HG03378 (cell line): ENCODE data around the gene ATP8A2.
A peak's percentile ranks its signal among the peaks of the same experiment; 100 is the strongest.

Source experiments
- ATAC-seq: cut with Tn5 transposase; IDR thresholded peaks from one replicate; pipeline ENCODE4 v1.9.1; 2021; ENCODE audit warnings: mild to moderate bottlenecking, moderate library complexity; ENCODE audit not compliant: unreplicated experiment

The ATP8A2 gene

DNA sequence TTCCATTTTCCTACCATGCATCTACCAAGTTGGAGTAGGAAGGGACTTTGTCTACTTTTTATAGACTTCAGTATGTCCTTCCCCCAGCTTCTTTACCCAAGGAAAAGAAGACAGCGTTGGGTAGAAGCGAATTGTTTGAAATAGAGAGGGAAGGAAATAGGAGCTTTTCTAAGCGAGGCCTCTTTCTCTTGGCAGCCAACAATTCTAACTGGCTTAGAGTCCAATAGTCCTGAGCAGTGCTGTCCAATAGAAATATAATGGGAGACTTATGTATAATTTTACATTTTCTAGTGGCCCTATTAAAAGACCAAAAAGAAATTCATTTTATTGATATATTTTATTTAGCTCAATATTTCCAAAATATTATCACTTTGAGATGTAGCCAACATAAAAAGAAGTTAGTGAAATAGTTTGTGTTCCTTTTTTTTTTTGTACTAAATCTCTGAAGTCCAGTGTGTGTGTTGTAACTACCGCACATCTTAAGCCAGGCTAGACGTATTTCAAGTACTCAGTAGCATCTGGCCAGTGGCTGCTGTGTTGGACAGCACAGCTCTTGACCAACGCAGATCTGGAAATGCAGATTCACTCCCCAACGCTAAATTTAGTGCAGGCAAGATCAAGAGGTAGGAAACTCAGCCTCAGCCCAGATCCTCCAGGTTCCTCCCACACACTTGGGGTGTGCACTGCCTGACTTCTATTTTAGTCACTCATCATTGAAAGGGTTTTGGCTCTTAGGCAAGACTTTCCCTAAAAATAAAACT, 500.9 kb downstream of the ATP8A2 start:
- no peak for ATAC-seq

DNA sequence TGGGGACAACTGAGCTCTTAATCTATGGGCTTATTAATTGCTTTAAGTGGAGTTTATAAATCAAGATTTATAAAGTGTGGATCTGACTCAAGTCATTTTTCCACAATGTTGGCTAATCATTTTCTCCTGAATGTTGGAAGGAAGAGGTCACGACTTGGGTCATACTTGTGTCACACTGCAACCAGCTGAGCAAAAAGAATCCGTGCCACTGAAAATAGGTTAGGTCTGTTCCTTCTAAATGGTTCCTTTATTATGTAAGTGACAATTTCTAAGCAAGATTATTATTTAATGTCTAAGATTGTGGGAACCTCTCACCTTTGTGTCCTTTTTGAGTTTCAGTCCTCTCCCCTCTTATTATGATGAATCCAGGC, 501.5 kb downstream of the ATP8A2 start:
- ATAC-seq = no peak

DNA sequence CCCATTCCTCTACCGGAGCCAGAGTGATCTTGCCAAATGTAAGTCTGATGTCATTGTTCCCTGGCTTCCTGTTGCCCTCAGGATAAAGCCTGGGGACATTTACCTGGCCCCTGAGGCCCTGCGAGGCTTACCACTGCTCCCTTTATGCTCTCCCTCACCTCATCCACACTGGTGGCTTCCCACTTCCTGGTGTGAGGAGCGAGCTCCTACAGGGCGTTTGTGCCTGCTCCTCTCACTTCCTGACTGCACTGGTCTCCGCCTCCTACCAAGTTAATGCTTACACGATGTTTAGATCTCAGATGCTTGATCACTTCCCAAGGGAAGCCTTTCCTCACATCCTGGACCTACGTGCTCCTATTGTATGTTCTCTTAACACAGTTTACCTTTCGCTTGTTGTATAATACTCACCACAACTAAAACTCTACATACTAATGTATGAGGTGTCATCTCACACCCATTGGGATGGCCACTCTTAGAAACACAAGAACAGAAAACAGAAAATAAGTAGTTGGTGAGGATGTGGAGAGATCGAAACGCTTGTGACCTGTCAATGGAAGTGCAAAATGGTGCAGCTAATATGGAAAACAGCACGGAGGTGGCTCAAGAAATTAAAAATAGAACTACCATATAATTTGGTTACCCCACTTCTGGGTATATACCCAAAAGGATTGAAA, 502.4 kb downstream of the ATP8A2 start:
- ATAC-seq = no peak

DNA sequence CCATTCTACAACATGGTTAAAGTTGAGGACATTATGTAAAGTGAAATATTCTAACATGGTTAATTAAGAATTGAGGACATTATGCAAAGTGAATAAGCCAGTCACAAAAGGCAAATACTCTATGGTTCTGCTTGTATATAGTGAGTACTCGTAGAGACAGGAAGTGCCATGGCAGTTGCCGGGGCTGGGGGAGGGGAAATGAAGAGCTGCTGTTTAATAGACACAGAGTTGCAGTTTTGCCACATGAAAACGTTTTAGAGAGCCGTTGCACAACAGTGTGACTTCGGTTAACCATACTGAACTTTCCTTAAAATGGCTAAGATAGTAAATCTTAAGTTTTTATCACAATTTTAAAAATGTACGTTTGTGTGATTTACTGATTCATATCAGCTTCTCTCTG, 503.1 kb downstream of the ATP8A2 start:
- no peak for ATAC-seq

DNA sequence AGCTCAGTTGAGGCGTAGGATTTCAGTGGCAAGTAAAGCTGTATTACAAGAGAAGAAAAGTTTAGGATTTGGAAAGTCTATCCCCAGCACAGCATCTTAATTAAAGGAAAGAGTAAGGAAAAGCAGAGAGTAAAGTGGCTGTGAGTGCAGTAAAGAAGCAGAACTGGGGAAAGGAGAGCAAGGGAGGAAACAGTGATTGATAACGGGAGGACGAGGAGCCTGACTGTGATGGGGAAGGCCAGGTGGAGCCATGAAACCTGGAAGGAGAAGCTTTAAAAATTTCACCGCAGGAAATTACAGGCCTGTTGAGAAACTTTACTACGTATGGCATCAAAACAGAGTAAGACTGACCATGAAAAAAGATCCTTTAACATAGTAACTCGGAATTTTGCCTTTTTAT, 504.5 kb downstream of the ATP8A2 start:
- no peak for ATAC-seq

DNA sequence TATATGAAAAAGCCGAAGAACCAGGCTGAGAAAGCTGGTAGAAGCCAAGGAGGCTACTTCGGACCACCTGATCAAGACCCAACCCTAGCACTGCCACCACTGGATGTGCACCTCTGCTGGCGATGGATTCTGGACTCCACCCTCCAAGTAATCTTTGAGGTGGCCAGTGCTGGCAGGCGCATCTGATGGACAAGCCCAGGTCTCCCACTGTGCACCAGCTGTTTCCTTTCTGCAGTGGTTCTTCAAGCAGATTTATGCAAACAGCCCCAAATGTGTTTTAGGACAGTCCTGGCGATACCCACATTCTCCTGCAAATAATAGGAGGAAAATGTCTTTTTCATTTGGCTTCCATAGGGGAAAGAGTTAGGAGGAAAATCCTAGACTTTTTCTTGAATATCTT, 507.7 kb downstream of the ATP8A2 start:
- ATAC-seq = no peak

DNA sequence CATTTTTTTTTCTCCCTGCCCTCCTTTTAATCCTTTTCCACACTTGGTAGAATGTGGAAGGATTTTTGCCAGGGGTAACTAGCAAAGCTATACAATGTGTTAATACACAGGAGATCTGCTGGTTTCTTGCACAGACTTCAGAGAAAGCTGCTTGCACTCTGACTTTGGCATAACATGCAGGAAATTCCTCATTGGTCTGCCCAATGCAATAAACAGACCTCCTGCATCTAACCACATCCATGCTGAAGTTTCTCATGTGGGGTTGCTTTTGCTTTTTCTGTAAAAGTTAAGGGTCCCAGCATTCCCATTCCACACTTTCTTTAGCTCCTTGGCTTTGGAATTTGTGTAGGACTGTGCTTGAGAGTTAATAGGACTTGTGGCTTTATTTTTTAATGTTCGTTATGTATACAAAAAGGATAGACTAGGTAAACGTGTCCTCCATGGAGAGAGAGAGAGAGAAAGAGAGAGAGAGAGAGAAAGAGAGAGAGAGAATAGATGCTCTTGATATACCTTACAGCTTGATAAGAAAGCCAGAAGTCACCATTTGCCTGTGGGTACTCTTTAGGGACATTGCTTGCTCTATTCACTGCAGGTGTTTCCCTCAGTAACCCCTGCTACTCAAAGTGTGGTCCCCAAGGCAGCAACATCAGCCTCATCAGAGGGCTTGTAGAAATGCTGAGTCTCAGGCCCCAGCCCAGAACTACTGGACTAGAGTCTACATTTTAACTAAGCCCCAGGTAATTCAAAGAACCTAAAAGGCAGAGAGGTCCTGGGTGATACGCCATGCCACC, 509.6 kb downstream of the ATP8A2 start:
- no peak for ATAC-seq

DNA sequence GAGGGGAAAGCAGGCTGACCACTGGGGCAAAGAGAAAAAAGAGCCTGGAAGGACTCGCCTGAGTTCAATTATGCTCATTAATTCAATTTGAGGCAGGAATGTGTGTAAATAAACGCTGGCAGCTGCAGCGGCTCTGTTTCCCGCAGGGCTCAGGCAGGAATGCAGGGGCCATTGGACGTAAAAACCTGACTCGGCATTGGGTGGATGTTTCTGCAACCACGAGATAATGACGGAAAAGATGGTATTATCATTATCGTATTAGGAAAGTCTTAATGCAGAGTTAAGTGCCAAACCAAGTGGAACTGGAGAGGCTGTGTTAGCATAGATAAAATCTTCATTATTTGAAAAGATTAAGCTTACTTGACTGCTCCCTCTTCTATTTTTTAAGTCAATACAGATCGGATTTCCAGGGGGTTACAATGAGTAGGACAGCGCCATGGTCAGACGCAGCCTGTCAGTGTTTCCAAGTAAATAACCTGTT, 510.2 kb downstream of the ATP8A2 start:
- no peak for ATAC-seq

DNA sequence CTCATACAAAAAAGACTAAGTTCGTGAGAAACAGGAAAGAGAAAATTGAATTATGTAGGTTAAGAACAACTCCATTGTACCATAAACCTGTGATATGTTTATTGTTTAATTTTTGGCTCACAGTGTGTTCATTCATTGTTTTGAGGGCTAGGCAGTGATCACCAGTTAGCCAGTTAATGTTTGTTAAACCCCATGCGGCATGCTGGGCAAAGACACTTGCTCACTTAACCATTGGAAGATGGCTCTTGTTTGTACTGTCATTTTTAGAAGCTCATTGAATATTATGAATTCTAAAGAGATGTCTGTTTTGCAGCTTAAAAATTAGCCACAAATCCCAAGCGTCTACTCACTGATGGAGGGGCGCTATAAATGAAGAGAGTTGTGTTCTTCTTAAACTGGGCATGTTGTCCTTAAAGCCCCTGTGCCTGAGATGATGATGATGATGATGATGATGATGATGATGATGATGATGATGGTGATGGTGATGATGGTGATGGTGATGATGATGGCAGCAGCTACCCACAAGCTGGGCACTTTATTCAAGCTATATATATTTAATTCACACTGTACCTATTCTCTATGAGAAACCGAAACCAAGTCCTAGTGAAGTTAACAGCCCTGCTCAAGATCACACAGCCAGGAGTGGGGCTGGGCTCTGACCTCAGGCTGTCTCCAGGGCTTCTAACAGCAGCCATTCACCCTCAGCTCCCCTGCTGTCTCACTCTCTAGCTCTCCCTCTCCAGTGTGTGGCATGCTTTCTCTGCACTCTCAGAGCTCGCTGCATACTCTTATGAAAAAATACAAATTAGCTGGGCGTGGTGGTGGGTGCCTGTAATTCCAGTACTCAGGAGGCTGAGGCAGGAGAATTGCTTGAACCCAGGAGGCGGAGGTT, 510.9 kb downstream of the ATP8A2 start:
- no peak for ATAC-seq

DNA sequence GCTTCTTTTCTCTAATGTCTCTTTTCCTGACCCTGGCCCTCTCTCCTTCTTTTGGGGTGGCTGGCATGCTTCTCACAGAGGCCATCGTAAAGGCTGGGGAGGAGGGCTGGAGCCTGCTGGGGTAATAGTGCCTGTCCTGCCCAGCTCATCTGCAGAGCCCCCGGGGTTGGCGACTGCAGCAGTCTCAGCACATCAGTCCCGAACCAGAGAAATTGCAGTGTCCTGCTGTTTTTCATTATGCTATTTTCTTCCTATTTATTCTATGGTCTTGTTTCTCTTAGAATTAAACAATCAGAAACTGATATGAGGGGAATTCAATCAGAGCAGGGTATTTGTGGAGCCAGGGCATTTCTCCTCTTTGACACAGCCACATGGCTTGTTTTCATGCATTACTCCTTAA, 513.6 kb downstream of the ATP8A2 start:
- no peak for ATAC-seq

DNA sequence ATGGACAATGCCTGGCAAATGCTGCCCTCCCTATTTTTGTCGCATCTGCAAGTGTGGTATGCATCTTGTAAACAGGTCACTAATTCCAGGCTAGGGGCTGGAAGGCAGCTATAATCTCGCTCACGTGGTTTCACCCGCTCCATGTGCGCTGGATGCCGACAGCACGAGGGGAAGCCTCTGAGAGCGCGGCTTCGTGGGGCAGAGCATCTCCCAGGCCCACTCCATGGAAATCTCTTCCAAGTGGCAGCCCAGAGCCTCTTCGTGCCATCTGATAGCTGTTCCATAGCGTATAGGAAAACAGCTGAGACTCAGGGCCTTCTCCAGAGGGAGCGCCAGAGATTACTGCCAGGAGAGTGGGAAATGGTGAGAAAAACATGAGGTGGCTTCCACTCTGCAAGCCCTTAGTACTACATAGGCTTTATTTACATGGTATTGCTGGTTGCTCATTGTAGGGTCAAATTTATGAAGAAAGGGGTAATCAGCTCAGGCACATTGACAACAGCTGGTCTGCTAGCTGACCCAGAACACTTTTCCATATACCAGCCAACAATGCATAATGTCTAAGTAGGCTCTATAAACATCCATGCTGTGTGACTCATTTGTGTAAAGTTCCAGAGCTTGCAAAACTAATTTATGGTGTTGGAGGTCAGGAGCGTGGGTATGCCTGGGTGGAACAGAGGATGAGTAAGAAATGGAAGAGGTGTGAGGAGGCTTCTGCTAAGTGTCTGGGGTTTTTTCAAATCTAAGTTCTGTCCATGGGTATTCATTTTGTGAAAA, 514.9 kb downstream of the ATP8A2 start:
- no peak for ATAC-seq

DNA sequence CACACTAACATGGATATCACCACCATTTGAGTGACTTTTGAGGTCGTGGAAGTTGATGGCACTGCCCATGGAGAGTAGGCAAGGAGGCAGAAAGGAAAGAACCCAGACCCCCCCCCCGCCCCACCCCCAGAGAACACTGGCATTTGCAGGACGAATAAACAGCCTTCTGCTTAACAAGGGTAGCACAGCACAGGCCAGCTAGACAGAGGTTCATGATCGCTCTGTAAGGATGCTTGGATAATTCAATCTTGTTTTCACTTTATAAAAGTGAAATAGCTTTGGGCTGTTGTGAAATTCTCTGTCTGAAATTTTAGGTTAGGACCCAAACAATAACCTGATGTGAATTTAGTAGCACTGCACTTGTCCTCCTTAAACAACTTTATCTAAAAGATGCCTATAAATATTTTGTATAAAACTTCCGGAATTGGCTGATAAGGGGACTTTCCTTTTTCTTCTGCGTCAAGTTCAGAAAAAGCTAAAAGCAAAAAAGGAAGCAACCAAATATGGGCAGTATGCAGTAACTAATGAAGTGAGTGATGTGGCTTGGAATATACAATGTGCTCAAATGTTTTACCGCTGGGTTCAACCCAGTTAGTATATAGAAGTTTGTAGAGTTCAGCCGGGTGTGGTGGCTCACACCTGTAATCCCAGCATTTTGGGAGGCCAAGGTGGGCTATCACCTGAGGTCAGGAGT, 516.3 kb downstream of the ATP8A2 start:
- ATAC-seq = no peak

DNA sequence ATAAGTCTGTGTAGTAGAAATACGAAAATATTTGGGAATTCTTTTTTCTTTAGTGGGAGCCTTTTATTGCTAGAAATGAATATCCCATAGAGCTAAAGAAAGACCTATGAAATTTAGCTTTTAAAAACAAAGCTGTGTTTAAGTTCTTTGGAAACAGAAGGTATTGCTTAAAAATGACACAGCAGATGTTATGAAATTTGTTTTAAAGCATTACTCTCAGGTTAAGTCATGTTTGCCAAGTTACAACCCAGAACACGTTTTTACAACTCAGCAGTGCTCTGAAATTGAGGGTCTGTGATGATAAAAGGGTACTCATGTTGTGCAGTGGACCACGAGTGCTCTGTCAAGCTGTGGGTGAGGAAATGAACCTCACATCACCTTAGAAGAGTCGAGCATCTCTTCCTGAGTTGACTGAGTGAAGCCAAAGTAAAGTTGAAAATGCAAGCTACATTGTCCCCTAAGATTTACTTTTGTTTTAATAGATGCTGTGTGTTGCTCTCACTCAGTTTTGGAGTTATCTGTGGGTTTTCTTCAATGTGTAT, 519.0 kb downstream of the ATP8A2 start:
- no peak for ATAC-seq

DNA sequence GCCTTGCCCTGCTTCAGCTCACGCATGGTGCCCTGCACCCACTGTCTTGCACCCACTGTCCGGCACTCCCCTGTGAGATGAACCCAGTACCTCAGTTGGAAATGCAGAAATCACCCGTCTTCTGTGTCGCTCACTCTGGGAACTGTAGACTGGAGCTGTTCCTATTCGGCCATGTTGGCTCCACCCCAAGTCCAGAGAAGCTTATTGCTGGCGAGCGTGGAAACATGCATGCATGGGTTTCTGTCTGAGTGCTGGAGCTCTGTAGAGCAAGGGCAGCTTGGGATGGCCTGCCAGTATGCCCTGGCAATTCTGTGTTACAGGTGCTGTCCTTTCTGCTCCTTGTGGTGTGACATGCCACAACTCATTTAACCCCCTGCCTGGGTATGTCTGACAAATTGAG, 527.2 kb downstream of the ATP8A2 start:
- ATAC-seq = no peak

DNA sequence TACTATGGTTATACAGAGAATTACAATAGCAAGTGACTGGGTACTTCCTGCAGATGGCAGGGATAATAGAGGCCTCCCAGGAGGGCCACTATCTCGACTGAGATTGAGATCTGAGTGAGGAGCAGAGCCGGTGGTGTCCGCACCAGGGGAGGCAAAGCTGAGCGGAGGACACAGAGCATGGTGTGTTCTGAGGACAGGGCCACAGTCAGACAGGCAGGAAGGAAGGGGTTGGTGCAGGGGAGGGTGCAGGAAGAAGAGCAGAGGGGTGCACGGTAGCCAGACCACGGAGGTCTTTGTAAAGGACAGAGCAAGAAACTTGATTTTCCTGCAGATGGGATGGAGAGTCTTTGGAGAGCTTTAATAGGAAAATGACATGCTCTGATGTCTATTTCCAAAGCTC, 527.7 kb downstream of the ATP8A2 start:
- no peak for ATAC-seq

DNA sequence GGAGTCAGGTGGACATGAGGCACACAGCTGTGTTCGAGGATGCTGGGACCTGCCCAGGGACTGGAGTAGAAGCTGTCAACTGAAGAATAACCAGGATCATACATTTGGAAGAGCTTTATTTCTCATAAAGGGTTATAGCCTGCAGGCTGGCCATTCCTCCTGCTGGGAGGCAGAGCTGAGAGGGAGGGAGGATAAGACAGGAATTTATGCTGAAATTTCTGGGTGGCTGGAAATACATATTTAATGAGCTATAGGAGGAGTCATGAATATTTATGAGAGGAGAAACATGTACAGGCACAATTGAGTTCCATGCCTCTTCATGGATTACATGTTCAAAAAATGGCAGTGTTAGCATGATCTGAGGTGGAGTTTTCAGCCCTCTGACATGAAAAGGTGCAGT, 528.2 kb downstream of the ATP8A2 start:
- no peak for ATAC-seq

DNA sequence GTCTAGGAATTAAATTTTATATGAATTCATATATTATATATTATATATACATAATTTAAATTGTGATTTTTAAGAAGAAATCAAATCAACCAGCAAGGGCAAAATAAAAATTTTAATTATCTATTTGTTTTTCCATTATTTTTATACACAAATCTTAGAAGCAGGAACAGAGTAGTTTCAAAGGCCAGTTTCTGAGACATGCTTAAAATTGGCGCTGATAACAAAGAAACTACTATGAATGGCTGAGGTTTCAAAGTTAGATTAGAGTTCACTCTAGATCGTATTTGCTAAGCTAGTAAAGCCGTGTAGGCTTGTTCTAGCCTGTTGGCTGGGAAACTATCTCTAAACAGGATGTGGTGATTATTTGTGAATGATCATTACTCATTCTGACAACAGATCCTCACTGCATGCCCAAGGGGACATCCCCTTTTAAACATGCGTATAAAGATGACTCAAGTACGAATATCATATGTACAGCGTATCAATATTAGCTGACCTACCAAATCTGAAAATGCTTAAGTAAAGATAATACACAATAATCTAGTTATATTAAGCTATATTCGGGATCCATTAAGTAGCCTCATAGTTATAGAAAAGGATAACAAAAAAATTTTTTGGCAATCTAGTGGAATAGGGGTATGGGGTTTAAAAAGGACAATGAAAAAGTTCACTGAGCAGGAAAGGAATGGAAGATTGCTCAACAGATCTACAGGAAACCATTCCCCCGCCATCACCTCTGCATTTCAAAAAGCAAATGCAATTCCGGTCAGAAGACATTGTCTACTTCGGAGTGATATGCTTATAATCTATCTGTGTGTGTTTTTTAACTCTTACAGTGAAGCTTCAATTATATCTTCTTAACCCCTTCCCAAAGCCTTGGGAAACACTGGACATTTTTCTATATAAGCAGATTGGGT, 529.9 kb downstream of the ATP8A2 start:
- peak; percentile 99 for ATAC-seq

DNA sequence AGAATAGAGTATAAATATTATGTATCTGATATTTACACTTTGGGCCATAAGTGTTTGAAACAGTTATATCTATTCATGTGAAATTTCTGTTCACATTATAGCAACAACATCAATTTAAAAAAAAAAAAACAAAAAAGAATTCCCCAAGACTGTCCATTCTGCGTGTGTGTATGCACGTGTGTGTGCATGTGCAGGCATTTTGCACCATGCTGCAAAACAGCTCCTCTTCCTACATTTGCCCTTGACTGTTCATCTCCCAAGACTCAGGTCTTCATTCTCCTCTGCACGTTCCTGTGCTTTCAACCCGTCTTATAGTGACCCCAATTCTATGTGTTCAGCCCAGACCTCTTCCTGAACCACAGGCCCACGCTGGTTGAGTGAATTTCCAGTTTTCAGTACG, 530.7 kb downstream of the ATP8A2 start:
- ATAC-seq = no peak
